ENCODE data around the gene FAM228B.

DNA sequence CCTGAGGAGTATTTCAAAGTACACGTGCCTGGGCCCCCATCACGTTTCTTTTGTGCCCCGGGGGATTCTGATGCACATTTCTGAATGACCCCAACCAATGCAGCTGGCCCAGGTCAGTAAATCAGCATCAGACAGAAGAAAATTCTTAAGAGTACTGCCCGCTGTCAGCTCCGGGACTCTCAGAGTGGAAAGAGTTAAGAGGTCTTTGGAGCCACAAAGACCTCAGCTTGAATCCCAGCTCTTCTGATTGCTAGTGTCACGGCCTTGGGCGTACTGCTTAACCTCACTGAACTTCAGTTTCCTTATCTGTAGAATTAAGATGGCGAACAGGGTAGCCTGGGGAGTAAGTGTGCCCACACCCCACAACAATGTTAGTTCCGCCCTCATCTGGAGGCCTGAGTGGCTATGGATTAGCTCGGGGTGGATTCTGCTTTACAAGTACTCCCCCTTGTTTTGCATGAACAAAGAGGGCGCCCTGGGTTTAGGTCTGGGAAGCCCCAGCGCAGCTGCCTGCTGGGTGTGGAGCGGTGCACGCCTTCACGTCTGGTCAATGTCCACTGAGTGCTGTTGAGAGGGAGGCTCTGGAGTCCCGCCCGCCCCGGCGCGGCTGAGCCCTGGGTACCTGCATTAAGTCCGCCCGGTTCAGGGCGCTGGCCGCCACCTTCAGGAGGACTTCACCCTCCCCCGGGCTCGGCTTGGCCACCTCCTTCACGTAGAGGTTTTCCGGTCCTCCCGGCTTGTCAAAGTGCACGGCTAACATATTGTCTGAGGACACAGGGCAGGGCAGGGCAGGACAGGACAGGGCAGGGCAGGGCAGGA, 39.5 kb upstream of the FAM228B start:
- TF ChIP-seq POLR2A (IDR thresholded peaks at IDR 0.05; ENCODE audit: low read depth, low read length) (peak; percentile 61), POU2F2 (IDR thresholded peaks at IDR 0.05; ENCODE audit: low read depth, low read length) (peak; percentile 76), POLR2AphosphoS5 (IDR thresholded peaks at IDR 0.05; ENCODE audit: low read depth, low read length) (peak; percentile 59; the same call in 1 of the 2 replicates), SPI1 (IDR thresholded peaks at IDR 0.05; ENCODE audit: low read depth, low read length) (peak; percentile 41; the same call in 1 of the 2 replicates)

All from GM12891 (cell line).